ENCODE measurements around the gene CDSN.

CDSN gene

DNA sequence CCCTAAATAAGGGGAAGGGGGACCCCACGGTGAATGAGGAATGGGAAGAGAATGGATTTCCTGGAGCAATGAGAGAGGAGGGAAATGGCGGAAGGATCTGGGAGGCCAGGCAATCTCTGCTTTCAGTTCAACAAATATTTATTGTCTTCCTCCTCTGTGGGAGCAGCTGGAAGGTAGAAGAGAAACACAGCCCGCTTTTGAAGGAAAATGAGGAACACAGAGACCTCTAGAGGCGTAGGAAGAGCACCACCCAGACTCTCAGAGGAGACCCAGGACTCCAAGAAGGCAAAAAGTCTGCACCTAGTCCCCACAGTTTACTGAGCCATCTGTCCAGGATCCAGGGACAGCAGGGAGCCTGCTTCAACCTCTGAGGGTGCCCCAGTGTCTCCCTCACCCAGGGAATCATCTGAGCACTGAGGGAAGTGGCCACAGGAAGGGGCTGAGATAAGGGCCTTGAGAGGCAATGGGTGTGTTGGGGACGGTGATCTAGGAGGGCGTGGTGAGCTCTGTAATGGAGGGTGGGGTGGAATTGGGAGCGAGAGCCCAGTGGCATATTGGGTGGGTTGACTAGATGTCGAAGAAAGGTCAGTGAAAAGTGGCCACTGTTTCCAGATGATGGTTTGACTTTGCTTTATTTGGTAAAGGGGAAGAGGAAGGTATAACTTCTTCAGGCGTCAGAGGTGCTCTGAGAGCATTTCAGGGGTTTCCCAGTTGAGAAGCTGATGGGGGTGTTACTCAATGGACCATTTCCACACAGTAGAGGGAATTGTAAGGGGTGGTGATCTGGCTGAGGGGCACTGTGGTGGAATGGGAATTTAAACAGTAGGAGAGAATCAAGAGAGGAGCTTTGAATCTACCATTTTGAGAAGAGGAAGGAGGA, 5.0 kb downstream of the CDSN start:
- no peak for DNase-seq

DNA sequence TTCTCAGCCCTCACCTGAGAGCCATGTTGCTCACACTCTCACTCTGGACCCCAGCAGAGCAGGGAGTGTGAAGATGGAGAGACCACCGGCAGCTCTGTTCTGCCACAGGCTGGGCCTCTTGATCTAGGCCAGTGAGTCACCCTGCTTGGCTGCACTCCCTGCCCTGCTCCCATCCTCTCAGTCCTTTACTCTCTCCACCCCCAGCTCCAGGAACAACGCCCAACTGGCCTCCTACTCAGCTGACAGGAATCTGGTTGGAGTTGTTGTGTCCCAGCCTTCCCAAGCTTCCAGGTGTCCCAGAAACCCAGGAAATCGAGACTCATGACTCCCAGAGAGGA, 5.7 kb downstream of the CDSN start, which contains the start of gene PSORS1C1:
TSS of gene PSORS1C1 (plus strand) at position 260 of the 338 bp plus-strand sequence. CDS start 14,833 bp downstream, outside the sequence.
- no peak for DNase-seq

DNA sequence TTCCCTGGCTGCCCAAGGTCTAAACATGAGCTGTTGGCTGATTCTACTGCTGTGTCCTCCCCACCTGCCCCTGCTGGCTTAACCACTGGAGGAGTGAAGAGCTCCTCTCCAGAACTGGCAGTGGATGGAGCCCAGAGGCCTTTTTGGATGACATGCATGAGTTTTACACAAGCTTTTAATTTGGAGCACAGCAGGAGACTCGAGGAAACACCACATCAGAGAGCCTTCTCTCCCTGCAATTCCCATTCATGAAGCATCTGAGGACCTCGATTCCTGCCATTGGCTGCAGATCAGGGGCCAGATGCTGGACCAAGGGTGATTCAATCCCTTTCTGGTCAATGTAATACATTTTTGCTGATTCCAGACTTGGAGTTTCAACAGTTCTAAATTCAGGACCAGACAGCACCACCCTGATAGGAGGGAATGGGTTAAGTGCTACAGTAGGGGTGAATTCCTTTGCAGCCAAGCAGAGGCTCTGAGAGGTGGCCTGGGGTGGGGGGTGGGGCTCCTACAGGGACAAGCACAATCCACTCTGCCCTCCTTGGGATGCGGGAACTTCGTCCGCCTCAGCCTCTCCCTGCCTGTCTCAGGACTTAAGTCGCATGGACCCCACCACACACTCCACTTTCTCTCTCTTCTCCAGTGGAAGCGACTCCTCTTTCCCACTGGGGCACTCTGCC, 6.2 kb downstream of the CDSN start:
- DNase-seq = no peak

DNA sequence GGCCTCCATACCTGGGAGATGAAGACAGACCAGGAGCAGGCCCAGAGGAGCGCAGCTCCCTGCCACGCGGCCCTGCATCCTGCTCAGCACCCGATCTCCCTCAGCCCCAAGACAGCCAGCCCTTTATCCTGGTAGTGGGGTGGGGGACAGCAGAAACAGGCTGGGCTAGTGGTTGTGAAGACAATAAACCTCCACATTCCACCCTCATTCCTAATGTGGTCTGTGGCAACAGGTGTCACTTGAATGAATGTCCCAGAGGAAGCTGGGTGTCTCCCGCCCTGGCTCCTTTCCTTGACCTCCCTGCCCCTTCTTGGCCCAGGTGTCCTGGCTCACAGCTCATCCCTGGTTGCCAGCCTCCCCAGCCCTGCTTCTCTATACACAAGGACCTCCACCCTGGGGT, 7.8 kb downstream of the CDSN start, which contains the start of gene C6orf15:
TSS of gene C6orf15 (minus strand) at position 98 of the 400 bp plus-strand sequence. CDS start at position 78, 20 bp downstream.
- no peak for DNase-seq

DNA sequence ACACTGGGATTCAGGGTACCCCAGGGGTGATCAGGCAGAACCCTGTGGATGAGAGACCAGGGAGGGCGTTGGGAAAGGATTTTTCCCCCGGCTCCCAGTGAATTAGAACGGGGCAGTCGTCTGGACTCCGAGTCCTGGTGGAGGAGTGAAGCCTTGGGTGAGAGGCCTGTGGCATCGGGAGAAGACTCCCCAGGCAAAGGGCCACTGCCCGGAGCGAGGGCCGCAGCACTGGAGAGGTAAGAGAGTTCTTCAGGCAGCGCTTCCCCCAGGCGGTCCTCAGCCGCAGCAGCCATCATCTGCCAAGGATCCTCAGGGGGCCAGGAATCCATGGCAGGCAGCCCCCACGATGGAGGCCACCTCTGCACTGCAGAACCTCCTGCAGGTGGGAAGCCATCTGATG, 8.5 kb downstream of the CDSN start:
- DNase-seq = no peak

DNA sequence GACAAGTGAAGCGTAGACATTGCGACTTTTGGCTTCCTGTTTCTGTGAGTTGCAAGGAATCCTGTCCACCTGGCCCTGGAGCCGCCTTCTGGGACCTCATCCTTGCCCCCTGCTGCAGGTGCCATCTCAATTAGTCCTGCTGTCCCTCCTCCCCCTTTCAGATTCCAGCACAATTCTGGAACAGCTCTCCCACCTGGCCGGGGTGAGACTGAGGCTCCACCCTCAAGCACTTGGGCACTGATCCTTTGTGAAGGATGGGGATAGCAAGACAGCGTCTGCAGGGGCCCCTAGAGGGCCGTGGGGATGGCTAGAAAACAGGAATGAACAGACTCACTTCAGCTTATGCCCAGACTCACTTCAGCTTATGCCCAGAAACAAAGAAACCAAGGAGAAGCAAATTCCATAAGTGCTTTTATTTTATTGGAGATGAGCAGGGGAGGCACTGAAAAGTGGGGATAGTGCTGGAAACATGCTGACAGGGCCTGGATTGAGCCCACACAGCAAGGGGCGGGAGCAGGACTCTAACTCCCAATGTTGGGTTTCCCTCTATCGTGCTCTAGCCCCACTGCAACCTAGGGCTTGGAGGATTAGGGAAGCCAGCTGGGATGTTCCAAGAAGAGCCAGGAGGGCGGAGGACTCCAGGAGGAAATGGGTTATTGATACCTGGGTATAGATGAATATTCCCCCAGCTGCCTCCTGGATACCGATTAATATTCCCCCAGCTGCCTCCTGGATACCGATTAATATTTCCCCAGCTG, 9.2 kb downstream of the CDSN start:
- DNase-seq = no peak

DNA sequence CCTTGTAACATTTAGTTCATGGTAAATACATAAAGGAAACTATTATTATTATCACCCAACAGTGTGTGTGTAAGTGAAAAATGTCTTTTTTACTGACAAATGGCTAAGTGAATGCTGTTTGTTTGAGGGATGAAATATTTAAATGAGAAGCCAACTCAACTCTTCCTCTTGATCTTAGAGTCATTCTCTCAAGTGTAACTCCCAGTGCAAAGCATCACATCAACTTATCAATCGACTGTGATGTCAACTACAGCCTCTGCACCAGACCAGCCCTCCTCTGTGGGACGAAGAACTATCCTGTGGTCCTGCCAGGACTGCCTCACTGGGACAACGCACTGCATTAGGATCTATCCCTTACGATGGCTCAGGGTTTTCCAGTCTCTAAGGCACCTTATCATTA, 13.2 kb downstream of the CDSN start:
- DNase-seq = no peak

DNA sequence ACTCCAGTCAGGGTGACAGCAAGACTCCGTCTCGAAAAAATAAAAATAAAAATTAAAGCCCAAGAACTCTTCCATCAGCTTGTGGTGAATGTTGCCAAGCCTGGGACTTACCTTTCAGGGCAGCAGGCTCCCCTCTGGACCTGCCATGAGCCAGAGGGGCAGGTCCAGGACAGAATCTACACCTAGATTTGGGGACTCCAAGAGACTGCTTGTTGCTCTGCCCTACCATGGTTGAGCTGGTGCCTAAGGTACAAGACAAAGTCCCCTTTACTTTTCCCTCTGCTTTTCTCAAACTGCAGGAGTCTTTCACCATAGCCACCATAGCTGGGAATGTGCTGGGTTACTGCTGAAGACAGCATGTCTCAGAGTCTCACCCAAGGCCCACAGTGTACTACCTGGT, 17.1 kb downstream of the CDSN start:
- no peak for DNase-seq

DNA sequence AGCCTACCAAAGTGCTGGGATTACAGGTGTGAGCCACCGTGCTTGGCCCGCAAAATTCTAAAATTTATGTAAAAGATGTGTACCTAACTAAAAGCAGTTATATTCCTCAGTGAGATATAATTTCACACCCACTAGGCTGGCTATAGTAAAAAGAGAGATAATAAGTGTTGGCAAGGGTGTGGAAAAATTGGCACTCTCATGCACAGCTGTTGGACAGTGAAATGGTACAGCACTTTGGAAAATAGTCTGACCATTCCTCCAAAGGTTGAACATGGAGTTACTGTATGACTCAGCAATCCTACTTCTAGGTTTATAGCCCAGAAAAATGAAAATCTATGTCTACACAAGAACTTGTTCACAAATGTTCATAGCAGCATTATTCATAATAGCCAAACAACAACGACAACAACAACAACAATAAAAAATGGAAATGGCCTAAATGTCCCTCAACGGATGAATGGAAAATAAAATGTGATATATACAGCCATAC, 21.8 kb downstream of the CDSN start:
- DNase-seq = no peak

DNA sequence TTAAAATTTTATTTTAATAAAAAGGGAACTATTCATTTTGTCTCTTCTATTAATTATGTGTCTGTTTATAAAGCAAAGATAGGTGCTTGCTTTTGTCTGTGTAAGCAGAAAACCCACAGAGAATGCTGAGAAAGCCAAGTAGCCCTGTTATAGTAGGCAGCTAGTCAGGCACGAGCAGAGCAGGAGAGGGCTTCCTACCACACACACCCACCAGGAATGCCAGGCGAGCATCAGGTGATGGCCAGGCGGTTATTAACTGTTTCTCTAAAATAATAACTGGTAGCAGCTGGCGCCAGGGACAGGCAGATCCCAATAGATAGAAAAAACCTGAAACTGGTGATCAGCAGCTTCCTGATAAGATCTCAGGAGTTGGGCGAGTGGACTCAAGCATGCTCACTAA, 23.6 kb downstream of the CDSN start:
- DNase-seq = no peak

DNA sequence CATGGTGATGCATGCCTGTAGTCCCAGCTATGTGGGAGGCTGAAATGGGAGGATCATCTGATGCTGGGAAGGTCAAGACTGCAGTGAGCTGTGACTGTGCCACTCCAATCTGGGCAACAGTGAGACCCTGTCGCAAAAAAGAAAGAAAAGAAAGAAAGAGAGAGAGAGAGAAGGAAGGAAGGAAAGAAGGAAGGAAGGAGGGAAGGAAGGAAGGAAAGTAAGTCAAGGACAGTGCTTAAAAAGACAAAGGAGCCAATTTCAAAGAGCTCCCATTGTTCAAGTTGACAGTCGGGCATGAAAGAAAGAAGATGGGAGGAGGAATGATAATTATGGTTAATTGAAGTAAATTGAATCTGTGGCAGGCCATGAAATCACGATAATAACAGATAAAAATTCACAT, 24.0 kb downstream of the CDSN start:
- no peak for DNase-seq

DNA sequence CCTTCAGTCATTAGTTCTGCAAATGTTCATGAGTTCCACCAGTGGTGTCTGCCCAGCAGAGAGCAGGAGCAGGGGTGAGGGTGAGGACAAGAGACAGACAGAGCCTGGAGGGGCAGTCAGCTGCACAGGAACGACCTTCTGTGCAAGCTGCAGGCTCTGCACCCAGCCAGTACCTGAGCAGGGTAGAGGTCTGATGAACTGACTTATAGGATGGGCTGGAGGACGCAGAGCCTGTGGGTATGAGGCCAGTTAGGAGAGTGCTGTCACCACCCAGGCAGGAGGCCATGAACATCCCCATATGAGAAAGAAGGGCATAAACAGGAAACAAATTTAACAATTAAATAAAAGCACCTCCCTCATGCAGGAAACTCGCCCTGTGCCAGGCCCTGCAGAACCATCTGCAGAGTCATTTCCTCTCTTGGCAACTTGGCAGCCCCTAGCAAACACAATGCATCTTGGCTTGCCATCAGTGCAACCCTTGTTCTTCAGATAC, 25.8 kb downstream of the CDSN start:
- DNase-seq = peak; percentile 11 to 23

DNA sequence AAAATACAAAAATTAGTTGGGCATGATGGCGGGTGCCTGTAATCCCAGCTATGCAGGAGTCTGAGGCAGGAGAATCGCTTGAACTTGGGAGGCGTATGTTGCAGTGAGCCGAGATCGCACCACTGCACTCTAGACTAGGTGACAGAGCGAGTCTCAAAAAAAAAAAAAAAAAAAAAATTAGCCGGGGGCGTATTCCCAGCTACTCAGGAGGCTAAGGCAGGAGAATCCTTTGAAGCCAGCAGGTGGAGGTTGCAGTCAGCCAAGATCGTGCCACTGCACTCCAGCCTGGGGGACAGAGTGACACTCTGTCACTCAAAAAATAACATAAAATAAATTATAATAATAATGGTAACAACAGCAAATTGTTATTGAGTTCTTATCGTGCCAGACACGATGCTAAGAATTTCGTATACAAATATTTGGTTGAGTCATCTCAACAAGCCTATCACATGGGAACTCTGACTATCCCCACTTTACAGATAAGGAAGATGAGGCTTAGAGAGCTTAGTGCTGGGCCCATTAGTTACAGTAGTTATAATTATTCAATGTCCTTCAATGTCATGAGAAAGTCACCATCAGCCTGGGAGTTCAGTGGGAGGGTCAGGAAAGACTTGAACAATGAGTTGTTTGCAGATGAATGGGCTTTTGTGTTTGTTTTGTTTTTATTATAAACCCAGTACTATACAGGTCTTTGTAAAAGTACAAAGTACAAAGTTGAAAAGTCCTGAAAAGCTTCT, 27.3 kb downstream of the CDSN start:
- DNase-seq = no peak

DNA sequence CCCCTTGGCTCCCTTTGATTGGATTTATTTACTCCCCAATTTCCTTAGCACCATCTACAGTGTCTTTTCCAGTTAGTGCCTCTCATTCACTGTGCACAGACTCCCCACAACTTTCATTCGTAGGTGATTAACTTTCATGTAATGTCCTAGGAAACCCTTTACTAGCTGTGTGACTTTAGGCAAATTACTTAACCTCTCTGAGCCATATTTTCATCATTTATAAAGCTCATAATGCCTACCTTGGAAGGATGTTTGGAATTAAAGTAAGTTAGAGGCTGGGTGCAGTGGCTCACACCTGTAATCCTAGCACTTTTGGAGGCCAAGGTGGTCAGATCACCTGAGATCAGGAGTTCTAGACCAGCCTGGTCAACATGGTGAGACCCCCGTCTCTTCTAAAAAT, 28.0 kb downstream of the CDSN start:
- DNase-seq = no peak

DNA sequence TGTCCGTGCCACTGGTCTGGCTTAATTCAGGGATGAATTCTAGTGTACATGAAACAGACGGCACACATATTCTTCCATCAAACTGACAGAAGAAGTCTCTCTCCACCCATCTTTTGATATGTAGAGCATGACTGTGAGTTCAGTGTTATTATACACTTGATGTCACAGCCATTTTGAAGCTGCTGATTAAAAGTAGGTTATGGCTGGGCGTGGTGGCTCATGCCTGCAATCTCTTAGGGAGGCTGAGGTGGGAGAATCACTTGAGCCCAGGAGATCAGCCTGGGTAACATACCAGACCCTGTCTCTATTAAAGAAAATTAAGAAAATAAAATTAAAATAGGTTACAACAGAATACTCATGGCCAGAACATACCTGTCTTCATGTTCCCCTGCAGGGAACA, 28.6 kb downstream of the CDSN start:
- no peak for DNase-seq

DNA sequence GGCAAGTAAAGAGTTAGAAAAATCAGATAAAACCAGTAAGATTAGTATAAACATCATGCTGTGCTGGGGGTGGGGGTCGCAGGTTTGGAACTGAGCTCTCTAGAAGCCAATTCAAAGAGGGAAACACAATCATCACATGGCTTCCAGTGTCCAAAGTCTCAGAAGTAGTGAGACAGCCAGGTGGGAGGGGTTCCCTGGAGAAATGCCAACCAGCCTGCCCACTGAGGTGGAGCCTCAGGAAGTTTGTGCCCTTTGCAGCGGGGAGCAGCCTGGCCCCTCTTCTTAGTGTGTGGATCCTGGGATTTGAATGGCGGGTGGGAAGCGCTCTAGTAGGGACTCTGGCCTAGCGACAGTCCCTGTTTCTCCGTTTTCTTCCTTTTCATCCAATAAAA, 29.3 kb downstream of the CDSN start:
- no peak for DNase-seq

DNA sequence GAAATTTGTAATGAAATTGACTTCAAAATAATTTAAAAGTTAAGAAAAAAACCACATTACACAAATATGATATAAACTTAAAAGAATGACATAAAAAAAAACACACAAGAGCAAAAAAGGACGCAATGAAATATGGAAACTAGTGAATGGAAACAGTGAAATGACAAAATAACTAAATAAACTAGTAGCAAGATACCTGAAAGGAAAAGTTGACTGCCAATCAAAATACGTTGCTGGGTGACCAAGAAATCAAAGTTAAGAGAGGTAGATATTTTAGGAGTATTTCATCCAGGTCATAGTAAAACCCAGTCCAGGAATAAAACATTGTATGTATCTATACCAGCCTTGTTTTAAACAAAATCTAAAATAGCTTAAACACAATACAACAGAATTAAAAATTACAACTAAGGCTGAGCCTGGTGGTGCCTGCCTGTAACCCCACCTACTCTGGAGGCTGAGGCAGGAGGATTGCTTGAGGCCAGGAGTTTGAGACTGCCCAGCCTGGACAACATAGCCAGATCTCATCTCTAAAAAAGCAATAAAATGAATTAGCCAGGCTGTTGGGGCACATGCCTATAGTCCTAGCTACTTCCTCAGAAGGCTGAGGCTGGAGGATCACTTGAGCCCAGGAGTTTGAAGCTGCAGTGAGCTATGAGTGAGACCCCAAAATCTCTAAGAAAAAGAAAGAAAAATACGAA, 29.8 kb downstream of the CDSN start:
- no peak for DNase-seq

DNA sequence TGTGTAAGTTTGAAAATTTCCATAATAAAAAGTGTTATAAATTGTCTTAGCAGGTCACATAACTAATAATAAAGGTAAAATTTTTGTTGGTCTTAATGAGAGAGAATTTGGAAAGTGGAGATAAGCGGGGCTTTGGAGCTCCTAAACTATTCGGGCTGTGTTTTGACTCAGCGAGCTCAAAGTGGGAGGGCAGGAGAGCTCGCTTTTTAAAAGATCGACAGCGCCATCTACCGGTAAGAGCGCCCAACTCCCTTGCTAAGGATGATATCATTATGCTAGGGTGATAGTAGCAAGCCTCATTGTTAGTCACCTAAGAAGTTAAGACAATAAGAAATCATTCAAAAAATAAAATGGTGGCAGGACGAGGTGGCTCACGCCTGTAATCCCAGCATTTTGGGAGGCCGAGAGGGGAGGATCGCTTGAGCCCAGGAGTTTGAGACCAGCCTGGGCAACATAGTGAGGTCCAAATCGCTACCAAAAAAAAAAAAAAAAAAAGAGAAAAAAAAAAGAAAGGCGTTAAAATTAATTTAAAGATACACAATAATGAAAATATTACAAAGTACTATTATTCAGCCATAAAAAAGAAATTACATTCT, 32.7 kb downstream of the CDSN start:
- peak; percentile 84 to 87 for DNase-seq

DNA sequence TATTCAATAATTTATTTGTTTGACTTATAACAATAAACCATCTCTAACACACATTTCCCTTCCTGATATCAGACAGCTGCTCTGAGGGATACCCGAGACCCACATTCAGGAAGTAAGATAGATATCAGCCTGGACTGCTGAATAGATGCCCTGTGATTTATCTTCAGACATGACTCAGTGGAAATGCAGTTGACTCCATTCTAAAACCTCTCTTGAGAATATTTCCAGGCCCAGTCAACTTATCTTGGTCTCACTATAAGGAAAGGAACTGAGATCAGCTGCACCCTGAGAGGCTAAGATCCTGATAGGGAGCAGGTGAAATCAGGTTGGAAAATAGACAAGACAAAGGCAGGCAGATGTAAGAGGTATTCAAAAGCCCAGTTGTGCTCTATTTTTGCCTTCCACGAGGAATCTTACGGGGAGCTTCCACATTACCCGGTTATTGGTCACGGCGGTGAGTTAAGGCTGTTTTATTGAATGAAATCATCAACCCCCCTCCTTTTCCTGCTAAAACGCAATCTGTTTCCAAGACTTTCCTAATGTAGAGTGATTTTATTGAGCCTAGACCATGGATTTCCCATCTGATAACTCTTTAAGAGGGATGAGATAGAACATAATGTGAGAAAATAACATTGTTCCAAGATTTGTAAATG, 33.3 kb downstream of the CDSN start:
- no peak for DNase-seq

DNA sequence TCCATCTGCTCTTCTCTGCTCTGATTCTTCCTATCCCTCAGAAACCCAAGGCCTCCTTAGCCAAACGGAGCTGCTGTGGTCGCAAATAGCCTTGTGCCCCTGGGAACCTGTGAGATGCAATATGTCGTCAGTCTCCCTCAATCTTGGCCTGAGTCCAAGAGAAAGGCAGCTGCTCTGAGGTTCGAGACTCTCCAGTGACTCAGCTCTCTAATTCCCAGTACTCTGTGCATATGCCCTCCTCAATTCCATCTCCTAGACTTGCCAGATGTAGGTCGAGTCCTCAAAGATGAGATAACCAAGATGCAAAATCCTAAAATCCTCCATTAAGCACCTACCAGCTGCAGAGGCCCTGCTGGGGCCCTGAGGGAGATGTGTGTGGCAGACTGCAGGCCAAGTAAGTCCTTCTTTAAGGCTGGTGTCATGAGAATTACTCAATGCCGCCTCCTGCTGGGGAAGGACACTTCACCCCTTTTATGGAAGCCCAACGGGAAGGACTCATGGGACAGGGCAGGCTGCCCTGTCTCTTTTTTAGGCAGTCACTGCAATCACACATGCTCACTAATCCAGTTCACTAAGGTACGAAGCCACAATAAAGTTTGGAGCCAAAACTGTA, 36.4 kb downstream of the CDSN start:
- DNase-seq = peak in 1 of 2 experiments; percentile 26
